ENCODE measurements around the gene SCG3.

SCG3 gene

DNA sequence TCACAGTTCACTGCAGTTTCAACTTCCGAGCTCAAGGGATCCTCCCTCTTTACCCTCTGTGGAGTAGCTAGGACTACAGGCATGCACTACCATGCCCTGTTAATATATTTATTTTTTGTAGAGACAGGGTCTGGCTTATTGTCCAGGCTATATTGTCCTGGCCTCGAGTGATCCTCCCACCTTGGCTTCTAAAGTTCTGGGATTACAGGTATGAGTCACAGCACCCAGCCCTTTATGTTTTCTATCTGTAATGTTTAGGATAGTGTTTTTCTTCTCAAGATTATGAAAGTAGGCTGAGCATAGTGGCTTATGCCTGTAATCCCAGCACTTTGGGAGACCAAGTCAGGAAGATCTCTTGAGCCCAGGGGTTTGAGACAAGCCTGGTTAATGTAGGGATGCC is 11.9 kb upstream of the SCG3 start:
- Mint-ChIP-seq H3K9me3 (no peaks in the 10 kb centered on the region), H3K27me3 (peaks cover 14% of the 10 kb centered on the region), H3K36me3 (ENCODE audit: low read depth) (no peaks in the 10 kb centered on the region), H3K4me3 (no peak overlapping the region), H3K27ac (no peak overlapping the region), H3K4me1 (ENCODE audit: low read depth) (no peaks in the 10 kb centered on the region)

DNA sequence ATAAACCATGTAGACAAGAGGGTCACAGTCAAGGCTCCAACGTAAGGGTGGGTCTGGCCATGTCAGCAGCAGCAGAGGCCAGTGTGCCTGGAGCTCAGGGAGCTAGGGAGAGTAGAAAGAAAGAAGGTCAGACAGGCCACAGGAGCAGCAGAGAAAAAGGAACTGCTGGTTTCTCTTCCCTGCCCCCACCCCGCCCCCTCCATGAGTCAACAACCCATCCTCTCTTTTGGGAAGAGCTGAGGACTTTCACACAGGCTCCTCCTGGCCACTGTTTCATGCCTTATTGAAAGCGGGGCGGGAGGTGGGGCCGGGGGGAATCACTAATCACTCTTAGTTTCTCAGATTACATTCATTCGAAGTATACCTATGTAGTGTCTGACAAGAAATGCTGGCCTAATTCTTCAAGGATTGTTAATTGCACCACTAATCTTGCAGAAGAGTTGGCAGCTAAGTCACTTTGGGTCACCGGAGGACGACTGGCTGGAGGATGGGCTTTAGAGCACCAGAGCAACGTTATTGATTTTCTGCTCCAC is 9.1 kb upstream of the SCG3 start:
- no peak overlapping the region for H3K27ac Mint-ChIP-seq
- no peaks in the 10 kb centered on the region for H3K36me3 Mint-ChIP-seq (ENCODE audit: low read depth)
- no peaks in the 10 kb centered on the region for H3K4me1 Mint-ChIP-seq (ENCODE audit: low read depth)
- H3K4me3 Mint-ChIP-seq = no peak overlapping the region
- H3K9me3 Mint-ChIP-seq = no peaks in the 10 kb centered on the region
- H3K27me3 Mint-ChIP-seq = peaks cover 10% of the 10 kb centered on the region

DNA sequence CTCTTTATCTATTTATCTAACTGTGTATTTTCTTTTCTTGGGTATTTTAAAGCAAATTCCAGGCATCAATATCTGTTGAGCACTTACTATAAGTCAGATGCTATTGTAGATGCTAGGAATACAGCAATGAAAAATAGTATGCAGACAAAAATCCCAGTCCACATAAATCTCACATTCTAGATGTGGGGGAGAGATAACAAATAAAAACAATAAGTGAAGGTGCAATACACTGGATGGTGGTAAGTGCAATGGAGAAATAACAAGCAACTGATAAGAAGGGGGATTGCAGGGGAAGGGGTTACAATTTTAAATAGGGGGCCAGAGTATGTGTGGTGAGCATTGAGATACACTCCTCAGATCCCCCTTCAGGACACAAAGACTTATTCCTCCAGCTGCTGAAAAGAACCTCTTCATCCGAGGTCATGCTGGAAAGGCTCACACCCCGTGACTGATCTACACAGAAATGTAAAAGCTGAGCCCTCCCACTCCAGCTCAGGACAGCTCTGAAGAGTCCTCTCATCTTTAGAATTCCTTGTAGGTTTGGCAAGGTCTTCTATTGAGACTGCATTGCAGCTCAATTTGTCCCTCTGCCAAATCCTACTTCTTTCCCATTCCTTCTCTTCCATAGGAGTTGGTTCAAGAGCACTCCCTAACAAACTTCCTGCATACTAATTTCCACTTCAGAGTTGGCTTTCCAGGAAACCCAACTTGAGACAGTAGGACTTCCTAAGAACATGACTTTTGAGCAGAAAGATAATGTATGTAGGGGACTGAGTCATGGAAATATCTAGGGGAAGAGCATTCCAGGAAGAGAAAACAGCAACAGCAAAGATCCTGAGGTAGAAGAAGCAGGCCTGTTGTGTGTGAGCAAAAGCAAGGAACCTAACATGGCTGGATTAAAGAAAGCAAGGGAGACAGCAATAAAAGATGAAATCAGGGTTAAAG is 8.1 kb upstream of the SCG3 start:
- H3K27ac Mint-ChIP-seq = no peak overlapping the region
- H3K4me1 Mint-ChIP-seq (ENCODE audit: low read depth) = no peaks in the 10 kb centered on the region
- H3K4me3 Mint-ChIP-seq = no peak overlapping the region
- H3K9me3 Mint-ChIP-seq = no peaks in the 10 kb centered on the region
- H3K27me3 Mint-ChIP-seq = peaks cover 12% of the 10 kb centered on the region
- H3K36me3 Mint-ChIP-seq (ENCODE audit: low read depth) = no peaks in the 10 kb centered on the region

DNA sequence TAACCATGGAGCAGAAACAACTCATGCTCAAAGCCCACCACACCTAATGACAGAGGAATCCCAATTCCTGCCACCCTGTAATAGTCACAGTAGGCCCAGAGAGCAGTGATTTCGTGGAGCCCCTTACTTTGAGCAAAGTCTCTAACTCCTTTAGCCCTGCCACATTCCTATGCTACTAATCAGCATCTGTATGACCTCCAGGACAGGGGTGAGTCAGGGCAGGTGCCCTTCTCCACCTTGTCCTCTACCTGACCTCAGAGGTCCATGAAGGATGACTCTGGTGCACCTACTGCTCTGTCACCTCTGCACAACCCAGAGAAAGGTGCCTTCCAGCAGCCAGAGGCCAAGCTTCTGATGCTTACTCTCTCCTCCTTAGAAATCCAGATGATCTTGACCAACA is 6.1 kb upstream of the SCG3 start:
- no peaks in the 10 kb centered on the region for H3K36me3 Mint-ChIP-seq (ENCODE audit: low read depth)
- no peak overlapping the region for H3K27ac Mint-ChIP-seq
- no peaks in the 10 kb centered on the region for H3K9me3 Mint-ChIP-seq
- no peaks in the 10 kb centered on the region for H3K4me1 Mint-ChIP-seq (ENCODE audit: low read depth)
- peaks cover 16% of the 10 kb centered on the region for H3K27me3 Mint-ChIP-seq
- H3K4me3 Mint-ChIP-seq = no peak overlapping the region

DNA sequence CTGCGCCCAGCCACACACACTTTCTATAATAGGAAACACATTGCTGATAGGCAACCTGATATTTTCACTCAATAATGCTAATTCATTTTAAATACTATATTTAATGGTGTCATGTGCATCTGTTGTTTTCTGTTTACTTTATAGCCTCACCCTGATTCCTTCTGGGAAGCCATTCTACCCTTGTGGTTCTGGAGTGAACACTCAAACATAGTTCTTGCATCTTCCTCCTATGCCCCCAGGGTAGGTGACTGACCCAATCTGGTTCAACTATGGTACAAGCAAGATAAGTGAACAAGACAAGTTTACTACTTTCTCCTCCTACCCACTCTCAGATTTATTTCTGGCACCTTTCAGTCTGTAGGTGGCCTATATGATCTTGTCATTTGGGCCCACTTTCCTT is 4.3 kb upstream of the SCG3 start:
- Mint-ChIP-seq H3K27me3 (peaks cover 32% of the 10 kb centered on the region), H3K9me3 (no peaks in the 10 kb centered on the region), H3K36me3 (ENCODE audit: low read depth) (no peaks in the 10 kb centered on the region), H3K27ac (no peak overlapping the region), H3K4me3 (no peak overlapping the region), H3K4me1 (ENCODE audit: low read depth) (peaks cover 4% of the 10 kb centered on the region)

DNA sequence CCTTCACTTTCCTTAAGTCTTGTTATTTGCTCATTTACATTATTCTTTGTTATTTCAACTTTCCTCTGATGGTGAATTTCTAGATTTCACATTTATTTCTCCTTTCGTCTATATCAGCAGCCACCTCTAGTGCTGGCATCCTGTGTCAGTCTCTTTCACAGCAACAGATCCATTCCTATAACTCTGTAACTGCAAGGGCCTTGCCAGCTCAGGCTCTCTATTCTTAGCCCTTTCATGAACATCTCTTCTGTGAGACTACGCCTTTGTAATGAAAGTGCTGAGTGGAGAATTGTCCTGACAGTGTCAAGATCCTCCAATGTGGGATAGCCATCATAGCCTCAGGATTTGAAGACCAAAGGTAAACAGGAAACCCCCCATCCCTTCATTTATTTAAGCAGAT is 3.9 kb upstream of the SCG3 start:
- Mint-ChIP-seq H3K36me3 (ENCODE audit: low read depth) (no peaks in the 10 kb centered on the region), H3K4me3 (no peak overlapping the region), H3K27me3 (peaks cover 32% of the 10 kb centered on the region), H3K4me1 (ENCODE audit: low read depth) (peaks cover 4% of the 10 kb centered on the region), H3K9me3 (no peaks in the 10 kb centered on the region), H3K27ac (no peak overlapping the region)

DNA sequence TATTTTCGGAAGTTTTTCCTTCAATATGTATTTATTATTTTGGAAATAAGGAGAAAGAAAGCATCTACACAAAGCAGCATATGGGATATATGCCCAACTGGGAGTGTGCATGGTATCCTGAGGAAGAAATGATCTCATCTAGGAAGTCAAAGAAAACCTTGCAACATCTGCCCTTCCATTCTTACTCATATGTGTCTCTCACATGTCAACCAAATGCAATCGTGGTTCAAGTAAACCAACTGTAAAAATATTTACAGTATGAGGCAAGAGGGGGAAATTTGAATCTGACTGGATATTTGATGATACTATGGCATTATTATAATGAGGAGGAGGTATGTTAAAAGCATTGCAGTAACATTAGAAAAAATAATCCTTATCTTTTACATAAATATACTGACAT is 3.2 kb upstream of the SCG3 start:
- peaks cover 4% of the 10 kb centered on the region for H3K4me1 Mint-ChIP-seq (ENCODE audit: low read depth)
- no peak overlapping the region for H3K27ac Mint-ChIP-seq
- H3K9me3 Mint-ChIP-seq = no peaks in the 10 kb centered on the region
- H3K36me3 Mint-ChIP-seq (ENCODE audit: low read depth) = no peaks in the 10 kb centered on the region
- no peak overlapping the region for H3K4me3 Mint-ChIP-seq
- H3K27me3 Mint-ChIP-seq = peaks cover 36% of the 10 kb centered on the region

DNA sequence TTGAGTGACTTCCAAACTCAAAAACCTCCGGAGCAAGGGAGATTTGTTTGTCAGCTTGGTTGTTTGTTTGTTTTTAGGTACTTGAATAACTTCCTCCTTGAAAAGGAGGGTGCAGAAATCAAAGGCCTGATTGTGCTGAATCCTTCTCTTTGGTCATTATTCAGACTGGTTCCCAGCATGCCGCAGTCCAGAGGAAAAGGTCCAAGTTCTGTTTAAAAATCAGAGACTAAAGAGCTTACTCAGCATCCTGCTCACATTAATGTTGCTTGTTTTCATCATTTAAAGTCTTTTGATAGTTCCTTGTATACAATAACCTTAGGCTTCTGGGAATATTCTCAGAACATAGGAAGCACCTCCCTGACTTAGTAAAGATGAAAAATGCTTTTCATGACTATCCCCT is 982 bp upstream of the SCG3 start:
- H3K36me3 Mint-ChIP-seq (ENCODE audit: low read depth) = no peaks in the 10 kb centered on the region
- H3K27me3 Mint-ChIP-seq = peaks cover 56% of the 10 kb centered on the region
- no peak overlapping the region for H3K4me3 Mint-ChIP-seq

DNA sequence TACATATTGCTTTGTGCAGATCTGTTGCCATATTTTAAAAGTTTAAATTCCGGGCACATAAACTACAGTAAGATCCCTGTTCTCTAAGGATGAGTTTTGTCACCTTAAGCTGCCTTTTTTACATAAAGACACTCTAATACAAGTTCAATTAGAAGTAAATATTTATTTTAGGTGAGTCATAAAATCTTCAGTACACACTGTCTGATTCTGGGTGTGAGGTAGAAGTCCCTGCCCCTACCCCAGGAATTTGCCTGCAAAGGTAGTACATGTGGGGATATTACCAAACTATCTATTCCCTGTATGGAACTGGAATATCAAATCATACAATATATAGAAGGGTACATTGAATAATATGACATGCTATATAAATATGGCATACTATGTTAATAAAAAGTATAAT is 6.3 kb downstream of the SCG3 start:
- no peaks in the 10 kb centered on the region for H3K9me3 Mint-ChIP-seq
- H3K27ac Mint-ChIP-seq = no peak overlapping the region
- H3K27me3 Mint-ChIP-seq = peaks cover 62% of the 10 kb centered on the region
- peaks cover 7% of the 10 kb centered on the region for H3K4me1 Mint-ChIP-seq (ENCODE audit: low read depth)
- H3K36me3 Mint-ChIP-seq (ENCODE audit: low read depth) = no peaks in the 10 kb centered on the region
- no peak overlapping the region for H3K4me3 Mint-ChIP-seq

More for the DNA sequence above, 982 bp upstream of the SCG3 start:
- Mint-ChIP-seq H3K4me1 (ENCODE audit: low read depth) (peaks cover 4% of the 10 kb centered on the region), H3K27ac (no peak overlapping the region), H3K9me3 (no peaks in the 10 kb centered on the region)

DNA sequence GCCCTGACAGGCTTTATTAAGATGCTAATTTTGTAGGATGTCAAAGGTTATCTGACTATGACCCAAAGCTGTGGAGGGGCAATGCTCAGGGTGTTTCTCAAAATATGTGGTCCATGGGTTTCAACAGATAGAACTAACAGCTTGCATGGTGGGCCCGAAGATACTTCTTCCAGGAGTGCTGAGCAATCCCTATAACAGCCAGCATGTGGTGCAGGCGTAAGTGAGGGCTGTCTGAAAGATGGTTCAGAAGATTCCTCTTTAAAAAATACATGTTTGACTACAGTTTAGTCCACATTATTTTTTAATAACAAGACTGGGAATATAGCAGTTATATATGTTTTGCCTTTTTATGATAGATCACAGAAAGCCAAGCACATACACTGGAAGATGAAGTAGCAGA is 7.6 kb downstream of the SCG3 start:
- no peak overlapping the region for H3K4me3 Mint-ChIP-seq

DNA sequence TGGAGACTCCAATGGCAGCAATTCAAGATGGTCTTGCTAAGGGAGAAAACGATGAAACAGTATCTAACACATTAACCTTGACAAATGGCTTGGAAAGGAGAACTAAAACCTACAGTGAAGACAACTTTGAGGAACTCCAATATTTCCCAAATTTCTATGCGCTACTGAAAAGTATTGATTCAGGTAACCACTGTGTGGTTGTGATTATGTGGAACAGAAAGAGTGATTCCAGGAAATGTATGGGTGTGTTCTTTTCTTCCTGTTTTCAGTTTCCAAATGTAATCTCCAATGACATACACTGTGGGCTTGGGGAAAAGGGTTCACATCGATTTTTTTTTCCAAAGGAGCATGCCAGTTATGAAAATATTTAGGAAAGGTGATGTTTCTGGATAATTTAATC is 10.9 kb downstream of the SCG3 start:
- H3K36me3 Mint-ChIP-seq (ENCODE audit: low read depth) = no peaks in the 10 kb centered on the region
- no peaks in the 10 kb centered on the region for H3K9me3 Mint-ChIP-seq
- H3K27me3 Mint-ChIP-seq = peaks cover 35% of the 10 kb centered on the region
- H3K27ac Mint-ChIP-seq = no peak overlapping the region
- H3K4me3 Mint-ChIP-seq = no peak overlapping the region
- peaks cover 13% of the 10 kb centered on the region for H3K4me1 Mint-ChIP-seq (ENCODE audit: low read depth)

More for the DNA sequence above, 7.6 kb downstream of the SCG3 start:
- Mint-ChIP-seq H3K27me3 (peaks cover 61% of the 10 kb centered on the region), H3K4me1 (ENCODE audit: low read depth) (peaks cover 11% of the 10 kb centered on the region), H3K36me3 (ENCODE audit: low read depth) (no peaks in the 10 kb centered on the region), H3K27ac (no peak overlapping the region), H3K9me3 (no peaks in the 10 kb centered on the region)

DNA sequence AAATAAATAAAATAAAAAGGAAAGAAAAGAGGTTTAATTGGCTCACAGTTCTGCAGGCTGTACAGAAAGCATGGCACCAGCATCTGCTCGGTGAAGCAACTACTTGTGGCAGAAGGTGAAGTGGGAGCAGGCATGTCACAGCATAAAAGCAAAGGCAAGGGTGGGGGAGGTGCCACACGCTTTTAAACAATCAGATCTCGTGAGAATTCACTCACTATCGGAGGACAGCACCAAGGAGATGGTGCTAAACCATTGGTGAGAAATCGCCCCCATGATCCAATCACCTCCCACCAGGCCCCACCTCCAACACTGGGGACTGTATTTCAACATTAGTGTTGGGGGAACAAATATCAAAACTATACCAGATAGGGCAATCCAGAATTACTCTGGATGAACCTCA is 15.3 kb downstream of the SCG3 start:
- no peak overlapping the region for H3K27ac Mint-ChIP-seq
- H3K4me3 Mint-ChIP-seq = no peak overlapping the region
- peaks cover 15% of the 10 kb centered on the region for H3K4me1 Mint-ChIP-seq (ENCODE audit: low read depth)
- H3K36me3 Mint-ChIP-seq (ENCODE audit: low read depth) = no peaks in the 10 kb centered on the region
- H3K9me3 Mint-ChIP-seq = no peaks in the 10 kb centered on the region
- peaks cover 30% of the 10 kb centered on the region for H3K27me3 Mint-ChIP-seq

DNA sequence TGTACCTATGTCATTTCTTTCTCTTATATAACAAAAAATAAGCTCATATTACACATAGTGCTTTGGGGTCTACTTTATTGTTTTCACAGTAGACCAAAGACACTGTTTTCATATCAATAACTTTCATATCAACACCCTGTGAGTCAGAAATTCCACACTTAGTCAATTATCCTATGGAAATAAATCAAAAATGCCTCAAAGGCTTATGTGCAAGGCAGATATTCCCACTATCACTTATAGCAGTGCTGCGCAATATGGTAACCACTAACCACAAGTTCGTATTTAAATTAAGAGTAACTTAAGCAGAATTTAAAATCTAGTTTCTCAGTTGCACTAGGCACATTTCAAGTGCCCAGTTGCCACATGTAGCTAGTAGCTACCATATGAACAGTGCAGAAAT is 15.9 kb downstream of the SCG3 start:
- Mint-ChIP-seq H3K4me3 (no peak overlapping the region), H3K27ac (no peak overlapping the region)

DNA sequence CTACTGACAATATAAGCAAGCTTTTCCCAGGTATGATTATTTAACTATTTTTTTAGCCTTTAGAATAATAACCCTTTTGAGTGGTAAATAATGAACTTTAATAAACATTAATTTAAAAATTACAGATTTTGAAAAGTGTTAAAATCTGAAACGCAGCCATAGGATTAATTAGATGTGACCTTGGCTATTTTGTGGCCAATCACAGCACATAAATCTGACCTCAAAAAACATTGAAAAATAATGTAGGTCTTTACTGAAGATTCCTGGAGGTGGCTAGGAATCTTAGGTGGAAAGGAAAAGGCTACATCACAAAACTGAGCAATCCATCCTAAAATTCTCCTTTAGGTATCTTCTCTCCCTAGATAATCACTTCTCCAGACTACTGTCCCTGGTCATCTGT is 18.1 kb downstream of the SCG3 start:
- H3K4me1 Mint-ChIP-seq (ENCODE audit: low read depth) = peaks cover 4% of the 10 kb centered on the region
- peaks cover 17% of the 10 kb centered on the region for H3K27me3 Mint-ChIP-seq
- H3K4me3 Mint-ChIP-seq = no peak overlapping the region
- no peaks in the 10 kb centered on the region for H3K9me3 Mint-ChIP-seq
- no peak overlapping the region for H3K27ac Mint-ChIP-seq
- H3K36me3 Mint-ChIP-seq (ENCODE audit: low read depth) = no peaks in the 10 kb centered on the region

More for the DNA sequence above, 15.9 kb downstream of the SCG3 start:
- Mint-ChIP-seq H3K9me3 (no peaks in the 10 kb centered on the region), H3K4me1 (ENCODE audit: low read depth) (peaks cover 11% of the 10 kb centered on the region), H3K36me3 (ENCODE audit: low read depth) (no peaks in the 10 kb centered on the region), H3K27me3 (peaks cover 25% of the 10 kb centered on the region)

DNA sequence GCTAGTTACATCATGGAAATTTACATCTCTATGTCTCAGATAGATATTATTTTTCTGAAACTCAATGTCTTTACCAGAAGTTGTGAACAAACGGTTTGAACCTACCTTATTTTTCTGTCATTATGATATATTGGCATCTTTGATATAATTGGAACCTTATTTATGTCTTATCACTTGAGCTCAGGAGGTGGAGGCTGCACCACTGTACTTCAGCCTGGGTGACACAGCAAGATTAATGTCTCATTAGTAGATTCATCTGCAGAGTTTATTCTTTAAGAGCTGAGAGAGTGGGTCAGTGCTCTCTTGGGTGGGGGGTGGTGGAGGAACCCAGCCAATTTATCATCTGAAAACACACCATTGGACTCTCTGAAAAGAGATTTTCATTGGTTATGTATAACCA is 21.4 kb downstream of the SCG3 start:
- Mint-ChIP-seq H3K4me3 (no peak overlapping the region), H3K27me3 (peaks cover 18% of the 10 kb centered on the region), H3K9me3 (no peaks in the 10 kb centered on the region), H3K36me3 (ENCODE audit: low read depth) (no peaks in the 10 kb centered on the region), H3K27ac (no peak overlapping the region), H3K4me1 (ENCODE audit: low read depth) (no peaks in the 10 kb centered on the region)

DNA sequence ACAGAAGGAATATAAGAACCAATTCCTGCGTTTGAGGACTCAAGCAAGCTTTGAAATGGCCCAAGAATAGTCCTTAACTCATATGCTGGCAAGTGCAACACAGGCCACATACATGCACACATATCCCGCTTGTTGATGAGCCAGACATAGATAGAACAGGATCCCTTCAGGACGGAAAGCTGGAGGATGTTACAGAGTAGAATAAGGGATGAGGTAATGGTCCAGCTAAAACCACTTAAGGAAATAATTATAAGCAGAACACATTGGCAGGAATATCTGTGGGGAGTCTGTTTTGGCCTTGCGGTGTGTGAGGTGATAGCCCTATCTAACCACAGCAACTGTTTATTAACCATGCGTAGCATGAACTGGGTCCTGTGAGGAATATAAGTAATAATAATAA is 25.0 kb downstream of the SCG3 start:
- no peak overlapping the region for H3K27ac Mint-ChIP-seq
- no peak overlapping the region for H3K4me3 Mint-ChIP-seq
- no peaks in the 10 kb centered on the region for H3K36me3 Mint-ChIP-seq (ENCODE audit: low read depth)
- H3K27me3 Mint-ChIP-seq = peaks cover 3% of the 10 kb centered on the region
- no peaks in the 10 kb centered on the region for H3K9me3 Mint-ChIP-seq
- H3K4me1 Mint-ChIP-seq (ENCODE audit: low read depth) = no peaks in the 10 kb centered on the region
